Left renal cortex interstitium (tissue), 4 donors: Measurements from ENCODE around the gene HS2ST1. TPM values are rescaled to one million over a fixed set of nuclear protein-coding genes. Genes with fewer than 3 reads are reported as not detected.
A peak's percentile ranks its signal among the peaks of the same experiment; 100 is the strongest.

Source experiments
- DNase-seq, 4 donors: peaks; one replicate each; pipeline ENCODE4 v3.0.0-alpha.2; 2013; ENCODE audit warnings: low read depth in 4 of 4, low spot score in 2 of 4, missing footprints in 1 of 4
- polyA plus RNA-seq, 4 donors: library from polyadenylated mRNA; unstranded; fragments of 120-200 nt; gene quantifications; one replicate each; pipeline ENCODE4 v1.2.1, GENCODE V29; 2013; ENCODE audit not compliant: insufficient read length in 4 of 4

The HS2ST1 gene
- polyA plus RNA-seq, 4 donors = 37.4 to 53.1 (median 40.4) TPM

DNA sequence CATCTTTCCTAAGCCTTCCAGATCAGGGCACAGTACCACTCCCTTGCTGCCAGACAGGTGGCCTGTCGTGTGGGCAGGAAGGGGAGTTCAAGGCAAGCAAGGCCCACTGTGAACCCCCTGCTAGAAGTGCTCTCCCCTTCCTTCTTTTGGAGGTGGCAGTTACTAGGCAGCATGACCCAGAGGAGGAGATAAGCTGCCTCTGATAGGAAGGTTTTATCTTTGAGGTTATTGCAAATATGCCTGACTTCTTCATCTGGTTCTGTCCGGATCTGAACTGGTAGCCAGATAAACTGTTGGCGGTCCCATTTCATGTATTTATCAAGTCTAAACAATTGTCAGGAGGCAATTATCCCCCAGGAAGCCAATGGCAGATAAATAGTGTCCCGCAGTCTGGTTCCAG is 216.0 kb downstream of the HS2ST1 start:
- no peak for DNase-seq

DNA sequence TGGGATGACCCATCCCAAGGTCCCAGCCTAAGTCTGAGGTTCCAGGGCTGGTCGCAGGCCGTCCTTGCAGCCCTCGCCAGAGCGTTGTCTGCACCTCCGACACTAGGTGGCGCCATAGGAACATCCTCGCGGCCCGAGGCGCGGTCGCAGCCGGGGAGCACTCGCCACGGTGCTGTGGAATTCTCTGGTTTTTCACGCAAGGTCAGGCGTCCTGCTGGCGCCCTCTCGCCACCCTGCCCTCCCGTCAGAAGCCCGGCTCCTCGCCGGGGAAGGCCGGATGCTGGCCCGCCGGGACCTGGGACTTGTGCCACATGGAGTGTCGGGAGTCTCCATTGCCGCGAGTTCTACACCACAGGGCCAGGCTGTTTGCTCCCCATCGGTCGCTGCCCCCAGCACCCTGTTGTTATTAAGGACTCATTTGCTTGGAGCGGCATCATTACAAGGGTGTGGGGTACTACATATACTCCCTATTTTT is 217.4 kb downstream of the HS2ST1 start:
- DNase-seq = peak in 3 of 4 donors; percentile 71 to 75 (median 71)

DNA sequence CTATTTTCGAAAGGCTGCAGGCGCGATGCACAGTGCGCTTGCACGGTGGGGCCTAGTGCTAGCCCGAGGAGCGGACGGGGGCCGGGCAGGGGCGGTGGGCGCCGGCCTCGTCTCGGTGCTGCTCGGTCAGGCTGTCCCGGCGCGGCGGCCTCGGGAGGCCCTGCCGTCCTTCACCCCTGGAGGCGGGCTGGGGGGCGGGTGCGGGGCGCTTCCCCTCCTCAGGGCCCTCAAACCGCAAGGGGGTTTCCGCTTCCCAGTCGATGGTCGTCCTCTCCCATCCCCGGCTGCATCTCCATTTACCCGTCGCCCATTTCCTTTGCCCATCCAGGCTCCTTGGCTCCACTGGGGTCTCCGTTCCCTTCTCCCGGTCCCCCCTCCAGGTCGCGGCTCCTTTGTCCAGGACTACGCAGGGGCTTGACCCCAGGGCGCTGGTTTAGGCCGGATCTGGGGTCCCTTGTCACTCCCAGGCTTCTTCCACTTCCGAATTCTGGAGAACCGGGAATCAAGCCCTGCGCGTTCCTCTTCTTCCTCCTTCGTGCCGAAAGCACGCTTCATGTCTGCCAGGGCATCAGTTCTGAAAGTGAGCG is 217.9 kb downstream of the HS2ST1 start:
- no peak for DNase-seq

DNA sequence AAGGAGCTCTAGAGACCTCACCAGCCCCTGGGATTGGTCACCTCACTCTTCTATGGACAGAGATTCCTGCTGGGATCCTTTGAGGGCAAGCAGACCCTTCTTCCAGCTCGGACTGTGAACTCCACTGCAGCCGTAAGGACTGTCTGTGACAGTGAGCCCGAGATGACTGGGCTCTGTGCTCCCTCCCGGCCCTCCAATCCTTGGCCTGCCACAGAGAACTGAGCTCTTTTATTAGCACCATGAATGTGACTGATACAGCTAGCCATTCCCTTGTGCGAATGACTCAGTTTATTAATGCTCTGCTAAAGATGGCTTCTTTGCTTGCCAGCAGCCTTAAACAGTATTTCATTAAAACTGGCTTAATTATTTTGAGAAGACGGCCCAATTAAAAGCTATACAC is 219.6 kb downstream of the HS2ST1 start:
- no peak for DNase-seq

DNA sequence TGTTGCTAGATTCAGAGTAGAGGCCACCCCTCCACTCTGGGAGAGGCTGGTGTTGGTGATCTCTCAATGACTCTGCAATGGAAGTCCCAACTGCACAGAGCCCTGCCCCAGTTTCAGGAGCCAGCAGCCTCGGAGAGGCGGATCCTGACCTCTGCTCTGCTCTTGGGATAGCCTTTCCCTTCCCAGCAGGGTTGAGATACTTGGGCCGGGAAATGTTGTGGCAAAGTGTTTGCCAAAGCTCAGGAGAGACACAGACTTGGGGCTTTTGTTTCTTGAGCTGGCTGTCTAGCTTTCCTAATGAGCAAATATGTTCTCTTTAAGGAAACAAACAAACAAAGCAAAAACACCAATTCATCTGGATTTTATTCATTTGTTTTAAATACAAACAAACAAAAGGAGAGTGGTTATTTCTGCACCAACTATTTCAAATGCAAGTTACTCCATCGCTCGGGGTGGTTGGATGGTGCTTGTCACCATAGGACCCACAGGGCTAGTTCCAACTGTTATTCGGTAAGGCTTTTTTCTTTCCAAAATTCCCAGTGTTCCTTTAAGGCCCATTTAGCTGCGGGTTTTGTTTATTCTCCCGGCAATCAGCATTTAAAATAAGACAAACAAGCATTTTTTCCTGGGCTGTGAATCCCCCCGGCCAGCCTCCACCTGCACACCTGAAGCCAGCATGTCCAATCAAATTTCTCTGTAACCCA is 220.3 kb downstream of the HS2ST1 start:
- no peak for DNase-seq

DNA sequence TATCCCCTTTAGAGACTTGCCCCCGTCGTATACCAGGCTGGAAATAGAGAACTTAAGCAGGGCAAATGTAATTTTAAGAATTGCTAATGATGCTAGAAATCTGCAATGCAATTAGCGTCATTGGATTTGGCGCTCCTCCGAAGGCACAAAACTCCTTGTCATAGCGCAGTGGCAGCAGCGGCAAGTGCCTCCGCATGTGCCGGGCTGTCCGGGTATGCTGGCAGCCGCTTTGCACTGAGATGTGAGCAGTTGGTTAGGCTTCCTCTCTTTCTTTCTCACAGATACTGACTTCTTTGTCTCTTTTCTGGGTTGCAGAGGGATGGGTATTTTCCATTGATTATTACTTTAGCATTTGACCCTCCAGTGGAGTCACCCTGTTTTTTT is 220.9 kb downstream of the HS2ST1 start:
- DNase-seq = no peak

DNA sequence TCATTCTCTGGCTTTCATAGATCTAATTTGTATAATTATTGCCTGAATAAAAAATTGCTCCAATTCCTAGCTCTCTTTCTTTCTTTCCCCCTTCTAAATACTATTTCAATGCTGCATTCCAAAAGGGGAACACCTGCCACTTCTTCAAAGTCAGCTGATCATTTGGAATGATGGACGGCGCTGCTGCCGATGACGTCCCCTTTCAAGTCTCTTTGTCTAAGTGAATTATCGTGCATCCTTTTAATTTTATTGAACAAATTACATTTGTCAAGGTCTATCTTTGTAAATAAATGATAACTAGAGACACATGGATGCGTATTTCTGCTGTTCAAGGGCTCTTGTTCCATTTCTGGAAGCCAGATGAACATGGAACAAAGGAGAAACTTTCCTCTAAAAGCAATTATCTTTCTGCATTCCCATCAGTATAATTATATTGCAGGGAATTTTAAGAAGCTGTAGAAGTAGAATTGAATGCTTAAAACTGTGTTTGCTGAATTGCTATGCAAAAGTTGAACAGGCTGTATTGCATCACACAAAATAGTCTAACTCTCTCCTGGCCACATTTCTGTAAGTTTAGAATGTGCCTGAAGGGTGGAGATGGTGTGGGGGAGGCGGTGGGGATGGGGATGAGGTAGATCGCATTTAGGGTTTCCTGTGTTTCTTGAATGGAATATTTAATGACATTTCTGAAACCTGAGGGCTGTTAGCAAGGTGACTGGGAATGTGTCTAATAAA is 222.3 kb downstream of the HS2ST1 start:
- DNase-seq = no peak

DNA sequence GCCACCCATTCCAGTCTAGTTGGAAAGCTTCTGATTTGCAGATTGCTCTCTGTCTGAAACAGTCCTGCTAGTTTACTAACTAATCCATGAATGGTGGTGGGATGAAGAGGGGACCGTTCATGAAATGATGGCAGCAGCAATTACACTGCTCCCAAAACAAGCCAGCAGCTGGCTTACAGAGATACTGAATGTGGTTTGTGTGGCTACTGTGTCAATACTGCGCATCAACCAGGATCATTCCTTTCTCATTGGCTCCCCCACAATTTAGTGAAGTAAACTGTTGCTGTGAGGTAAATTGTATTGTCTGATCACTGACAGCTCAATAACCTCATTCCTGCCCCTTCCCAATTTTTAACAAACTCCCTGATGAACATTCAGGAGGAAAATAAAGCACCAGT is 222.9 kb downstream of the HS2ST1 start:
- DNase-seq = no peak

DNA sequence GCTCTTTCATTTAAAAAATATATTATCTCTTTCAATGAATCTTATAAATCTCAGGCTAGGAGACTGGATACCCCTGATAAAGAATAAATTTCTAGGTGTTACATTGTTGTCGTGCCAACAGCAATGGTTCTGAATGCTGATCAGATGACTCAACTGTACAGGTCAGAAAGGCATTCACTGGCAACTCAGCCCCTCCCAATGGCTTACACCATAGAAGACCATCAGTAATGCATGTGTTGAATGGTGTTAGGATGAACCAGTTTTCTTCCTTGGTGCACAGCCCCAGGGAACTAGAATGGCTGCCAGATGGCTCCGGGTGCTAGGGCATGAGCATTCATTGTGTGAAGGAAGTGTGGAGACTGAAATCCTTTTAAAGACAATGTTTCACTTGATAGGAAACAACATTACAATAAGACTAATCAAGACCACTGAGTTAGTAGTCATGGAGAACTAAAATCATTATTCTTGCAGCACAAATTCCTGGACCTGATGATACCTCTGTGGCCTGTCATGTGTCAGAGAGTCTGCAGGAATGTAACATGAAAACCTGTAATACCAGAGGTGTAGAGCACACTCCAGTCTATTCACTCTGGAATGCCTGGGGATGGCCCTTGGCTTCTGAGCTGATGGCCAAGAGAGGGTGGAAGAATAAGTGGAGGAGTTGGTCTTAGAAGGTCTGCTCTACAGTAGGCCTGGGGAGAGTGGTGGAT is 226.6 kb downstream of the HS2ST1 start:
- no peak for DNase-seq

DNA sequence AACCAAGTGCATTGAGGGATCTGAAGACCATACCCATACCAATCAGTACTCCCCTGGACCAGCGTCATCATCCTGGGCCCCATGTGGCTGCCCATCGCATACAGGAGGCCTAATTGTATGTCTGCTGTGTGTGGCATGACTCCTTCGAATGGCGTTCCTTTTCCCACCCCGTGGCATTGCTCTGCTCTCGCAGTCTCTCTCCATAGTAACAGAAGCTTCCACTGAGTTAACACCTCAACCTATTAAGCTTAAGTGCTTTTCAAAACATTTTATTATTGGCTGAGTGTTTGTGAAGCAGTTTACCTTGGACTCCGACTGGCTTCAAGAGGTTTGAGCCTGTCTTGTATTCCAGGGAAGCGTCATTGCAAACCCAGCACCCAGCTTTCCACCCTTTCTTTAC is 227.1 kb downstream of the HS2ST1 start:
- DNase-seq = no peak

DNA sequence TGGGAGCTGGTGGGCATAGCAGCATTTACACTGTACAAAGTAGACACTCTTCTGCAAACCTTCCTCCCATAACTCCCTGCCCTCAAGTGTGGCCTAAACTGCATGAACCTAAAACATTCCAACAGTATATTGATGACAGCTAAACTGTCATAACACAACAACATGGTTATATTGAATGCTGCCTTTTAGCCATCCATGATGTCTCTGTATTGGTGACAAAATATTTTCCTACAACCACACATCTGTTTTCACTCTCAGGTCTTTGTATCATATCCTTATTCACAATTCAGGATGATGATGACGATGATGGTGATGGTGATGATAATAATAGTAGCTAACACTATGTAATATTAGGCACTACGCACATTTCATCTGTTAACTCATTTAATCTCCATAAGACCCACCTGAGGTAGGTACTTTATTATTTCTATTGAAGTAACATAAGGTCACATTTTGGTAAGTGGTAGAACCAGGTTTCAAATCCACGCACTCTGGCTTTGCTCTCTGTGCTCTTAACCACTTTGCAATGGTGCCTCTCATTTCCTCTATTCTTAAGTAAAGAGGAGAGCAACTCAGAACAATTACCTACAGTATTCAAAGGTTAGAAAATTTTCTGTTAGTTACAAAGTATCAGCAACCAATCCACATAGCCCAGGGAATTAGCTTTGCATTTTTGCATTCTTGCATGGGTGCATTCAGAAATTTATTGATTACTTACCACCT is 229.1 kb downstream of the HS2ST1 start:
- no peak for DNase-seq

DNA sequence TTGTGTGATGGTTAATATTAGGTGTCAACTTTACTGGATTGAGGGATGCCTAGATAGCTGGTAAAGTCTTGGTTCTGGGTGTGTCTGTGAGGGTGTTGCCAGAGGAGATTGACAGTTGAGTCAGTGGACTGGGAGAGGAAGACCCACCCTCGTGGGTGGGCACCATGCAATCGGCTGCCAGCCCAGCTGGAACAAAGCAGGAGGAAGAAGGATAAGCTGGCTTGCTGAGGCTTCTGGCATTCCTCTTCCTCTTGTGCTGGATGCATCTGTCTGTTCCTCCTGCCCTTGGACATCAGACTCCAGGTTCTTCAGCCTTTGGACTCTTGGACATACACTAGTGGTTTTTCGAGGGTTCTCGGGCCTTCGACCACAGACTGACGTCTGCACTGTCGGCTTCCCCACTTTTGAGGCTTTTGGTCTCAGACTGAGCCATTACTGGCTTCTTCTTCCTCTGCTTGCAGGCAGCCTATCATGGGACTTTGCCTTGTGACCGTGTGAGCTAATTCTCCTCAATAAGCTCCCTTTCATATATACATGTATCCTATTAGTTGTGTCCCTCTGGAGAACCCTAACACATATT is 230.0 kb downstream of the HS2ST1 start:
- no peak for DNase-seq

DNA sequence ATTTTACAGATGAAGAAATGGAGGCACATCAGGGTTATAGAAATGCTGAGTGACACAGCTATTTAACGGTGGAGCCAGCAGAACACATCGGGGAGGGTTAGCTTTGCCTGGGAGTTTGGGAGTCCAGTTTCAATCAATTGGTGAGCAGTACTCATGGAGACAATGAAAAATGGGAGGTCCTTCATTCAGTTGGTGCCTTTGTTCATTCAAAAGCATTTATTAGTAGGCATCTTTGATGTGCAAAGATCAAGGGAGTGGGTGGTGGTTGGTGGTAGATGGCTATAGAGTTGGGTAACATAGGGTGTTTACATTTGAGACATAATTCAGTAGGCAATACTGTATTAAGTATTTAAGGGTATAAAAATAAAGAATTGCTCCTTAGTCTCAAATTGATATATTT is 230.5 kb downstream of the HS2ST1 start:
- no peak for DNase-seq

DNA sequence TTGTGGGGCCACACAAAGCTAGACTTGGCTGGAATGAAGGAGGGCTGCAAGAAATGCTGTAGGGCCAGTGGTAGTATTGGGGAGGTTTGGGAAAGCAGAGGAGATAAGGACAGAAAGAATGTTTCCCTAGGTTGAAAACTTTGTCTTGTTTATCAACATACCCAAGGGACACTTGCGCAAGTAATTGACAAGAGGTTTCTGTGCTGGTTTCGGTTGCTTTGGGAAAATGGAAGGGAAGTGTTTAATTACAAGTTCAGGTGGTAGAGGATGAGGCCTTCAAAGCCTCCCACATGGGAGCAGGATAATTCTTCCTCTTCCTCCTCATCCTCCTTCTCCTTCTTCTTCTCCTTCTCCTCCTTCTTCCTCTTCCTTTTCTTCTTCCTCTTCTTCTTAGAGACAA is 232.1 kb downstream of the HS2ST1 start:
- DNase-seq = no peak

DNA sequence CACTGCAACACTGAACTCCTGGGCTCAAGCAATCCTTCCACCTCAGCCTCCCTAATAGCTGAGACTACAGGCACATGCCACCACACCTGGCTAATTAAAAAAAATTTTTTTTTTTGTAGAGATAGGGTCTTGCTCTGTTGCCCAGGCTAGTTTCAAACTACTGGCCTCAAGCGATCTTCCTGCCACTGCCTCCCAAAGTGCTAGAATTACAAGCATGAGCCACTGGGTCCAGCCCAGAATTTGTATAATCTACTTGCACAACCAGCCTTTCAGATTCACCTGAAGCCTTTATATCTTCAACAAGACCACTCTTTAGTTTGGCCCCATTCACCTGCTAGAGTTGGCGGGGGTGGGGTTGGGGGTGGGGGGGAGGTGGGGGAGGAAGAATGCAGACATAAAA is 232.6 kb downstream of the HS2ST1 start:
- DNase-seq = no peak

DNA sequence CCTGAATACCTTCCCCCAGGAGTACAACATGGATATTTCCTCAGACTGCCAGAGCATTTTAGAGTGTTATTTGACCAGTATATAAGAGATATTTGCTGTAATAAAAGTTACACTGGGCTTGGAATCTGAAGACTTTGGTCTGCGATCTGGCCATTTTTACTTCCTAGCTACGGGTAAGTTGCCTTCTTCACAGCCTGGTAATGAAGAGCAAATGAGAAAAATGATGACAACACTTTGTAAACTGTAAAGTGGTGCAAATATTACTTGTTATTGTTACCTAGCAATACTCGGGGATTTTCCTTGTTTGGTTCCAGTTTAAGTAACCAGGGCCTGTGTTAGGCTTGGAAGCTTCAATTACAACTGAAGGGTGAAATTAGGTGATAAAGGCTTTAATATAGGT is 233.4 kb downstream of the HS2ST1 start:
- DNase-seq = no peak

DNA sequence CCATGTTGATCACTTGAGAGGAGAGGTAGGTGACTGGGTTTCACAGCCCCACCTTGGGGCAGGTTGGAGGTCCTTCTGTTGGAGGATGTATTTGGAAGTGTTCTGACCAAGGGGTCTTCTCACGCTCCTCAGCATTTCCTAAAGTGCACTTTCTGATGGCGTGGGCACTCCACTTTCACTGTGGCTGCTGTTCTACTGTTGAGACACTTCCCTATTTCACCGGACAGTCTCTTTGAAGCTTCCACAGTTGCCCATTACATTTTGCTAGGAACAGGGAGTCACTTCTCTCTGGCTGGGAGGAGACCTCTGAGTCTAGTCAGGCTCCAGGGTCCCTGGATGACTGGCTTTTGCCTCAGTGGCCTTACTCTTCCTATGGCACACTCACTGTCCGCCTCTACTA is 234.2 kb downstream of the HS2ST1 start:
- no peak for DNase-seq

DNA sequence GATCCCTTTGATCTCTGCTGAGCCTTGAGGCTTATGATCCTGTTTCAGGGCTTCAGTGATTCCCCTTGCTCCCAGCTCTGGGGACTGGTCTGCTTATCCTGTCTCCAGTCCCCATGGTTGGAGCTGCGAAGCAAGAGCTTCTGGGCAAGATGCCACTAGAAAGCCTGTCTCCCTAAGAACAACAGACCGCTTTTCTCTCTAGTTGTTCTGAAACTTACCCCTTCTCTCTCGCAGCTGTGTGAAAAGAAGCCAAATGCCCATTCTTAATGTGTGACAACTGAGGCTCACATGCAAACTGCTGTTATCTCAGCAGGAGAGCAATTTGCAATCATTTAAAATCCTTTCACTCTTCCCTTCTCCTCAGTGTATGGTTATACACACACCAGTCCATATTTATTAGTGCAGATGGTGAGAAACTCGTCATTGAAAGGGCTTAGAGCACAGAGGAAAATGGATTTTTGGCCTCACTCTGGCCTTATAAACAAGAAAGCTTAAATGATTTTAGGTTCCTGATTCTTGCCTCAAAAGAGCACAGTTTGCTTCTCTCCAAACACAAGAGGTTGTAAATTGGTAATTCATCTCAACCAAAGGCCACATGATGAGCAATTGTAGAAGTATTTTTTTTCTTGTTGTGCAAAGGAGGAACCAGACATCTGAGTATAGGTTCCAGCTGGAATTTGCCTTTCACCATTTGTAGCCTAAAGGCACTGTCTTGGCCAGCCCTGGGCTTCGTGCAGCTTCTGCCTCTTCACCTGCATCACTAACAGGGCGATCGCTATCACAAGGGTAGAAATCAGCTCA is 235.0 kb downstream of the HS2ST1 start:
- DNase-seq = no peak

DNA sequence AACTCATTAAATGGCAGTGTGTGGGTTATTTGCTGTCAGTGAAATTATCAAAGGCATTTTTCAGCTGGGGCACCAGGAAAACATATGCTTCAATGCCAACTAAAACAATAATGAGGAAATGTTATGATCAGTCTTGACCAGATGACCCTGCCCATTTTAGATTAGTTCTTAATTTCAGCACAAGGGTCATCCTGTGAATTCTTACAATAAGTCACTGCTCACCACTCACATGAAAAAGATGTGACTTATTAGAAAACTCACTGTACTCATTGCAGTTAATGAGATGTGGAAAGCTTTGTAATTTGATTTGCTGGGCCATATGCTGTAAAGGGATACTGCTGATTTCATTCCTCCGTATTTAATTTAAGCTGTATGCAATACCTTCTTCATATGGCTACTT is 235.7 kb downstream of the HS2ST1 start:
- DNase-seq = no peak
